Embryonic facial prominence (tissue), 1 donor: ENCODE data around the gene TRDMT1.
"Not testable (repeated sequence)": the region's sequence is repeated elsewhere in the genome, so short reads cannot be mapped to it uniquely, and the experiment has no call there.

ENCODE experiments used
- DNase-seq: peaks from one replicate; pipeline ENCODE4 v3.0.0-alpha.2; 2016; ENCODE audit errors: extremely low spot score

Gene TRDMT1

DNA sequence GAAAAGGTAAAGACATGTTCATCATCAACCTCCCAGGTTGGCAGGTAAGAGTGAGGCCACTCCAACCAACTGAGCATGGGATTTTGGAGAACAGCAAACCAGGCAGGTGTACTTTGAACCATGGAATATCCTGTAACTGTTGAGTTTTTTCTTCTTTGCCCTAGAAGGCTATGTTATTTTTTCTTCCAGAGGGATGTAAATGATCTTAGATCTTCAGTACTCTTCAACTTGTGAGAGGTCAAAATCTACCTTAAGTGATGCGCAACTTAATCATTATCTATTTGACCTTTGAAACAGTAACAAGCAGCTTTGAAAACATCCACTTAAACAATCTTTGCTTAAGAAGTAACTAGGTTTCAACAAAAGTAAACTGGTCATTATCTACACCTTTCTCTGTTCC is 71.7 kb downstream of the TRDMT1 start, which contains the start of gene CUBN:
Gene CUBN (minus strand): TSS at position 71 of the 400 bp plus-strand sequence. CDS start 46 bp downstream, at position 25.
- DNase-seq, result no peak

DNA sequence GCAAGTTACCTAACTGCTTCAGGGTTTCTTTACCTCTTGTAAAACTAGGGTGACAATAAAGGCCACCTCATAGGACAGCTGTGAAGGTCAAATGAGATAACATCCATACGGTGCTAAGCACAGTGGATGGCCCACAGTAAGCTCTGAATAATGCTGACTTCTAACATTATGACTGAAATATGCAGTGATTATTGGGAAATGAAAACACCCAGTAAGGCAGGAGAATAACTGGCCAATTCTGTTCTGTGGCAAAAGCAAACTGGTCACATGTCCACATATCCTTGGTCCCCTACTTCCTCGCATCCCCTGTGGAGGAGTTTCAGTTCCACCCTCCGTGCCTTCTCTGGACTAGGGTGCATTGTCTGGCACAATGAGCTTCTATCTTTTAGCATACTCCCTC is 73.2 kb downstream of the TRDMT1 start:
- DNase-seq, result no peak

DNA sequence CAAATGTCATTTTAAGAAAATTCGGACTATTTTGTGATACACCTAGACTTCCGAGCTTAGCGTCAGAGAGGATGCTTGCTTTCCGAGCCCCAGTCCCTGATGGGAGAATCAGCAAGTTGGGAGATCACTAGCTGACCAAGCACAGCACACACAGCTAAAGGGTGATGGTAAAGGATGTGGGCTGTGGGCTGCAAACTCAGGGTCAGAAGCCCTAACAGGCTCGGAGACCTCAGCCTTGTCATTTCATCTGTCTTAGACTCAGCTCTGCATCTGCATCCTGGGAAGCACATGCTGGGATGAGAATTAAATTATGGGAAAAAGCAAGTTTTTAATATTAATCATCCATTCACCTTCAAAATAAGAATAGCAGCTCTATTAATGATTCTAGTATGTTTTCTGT is 75.1 kb downstream of the TRDMT1 start:
- DNase-seq, result no peak

DNA sequence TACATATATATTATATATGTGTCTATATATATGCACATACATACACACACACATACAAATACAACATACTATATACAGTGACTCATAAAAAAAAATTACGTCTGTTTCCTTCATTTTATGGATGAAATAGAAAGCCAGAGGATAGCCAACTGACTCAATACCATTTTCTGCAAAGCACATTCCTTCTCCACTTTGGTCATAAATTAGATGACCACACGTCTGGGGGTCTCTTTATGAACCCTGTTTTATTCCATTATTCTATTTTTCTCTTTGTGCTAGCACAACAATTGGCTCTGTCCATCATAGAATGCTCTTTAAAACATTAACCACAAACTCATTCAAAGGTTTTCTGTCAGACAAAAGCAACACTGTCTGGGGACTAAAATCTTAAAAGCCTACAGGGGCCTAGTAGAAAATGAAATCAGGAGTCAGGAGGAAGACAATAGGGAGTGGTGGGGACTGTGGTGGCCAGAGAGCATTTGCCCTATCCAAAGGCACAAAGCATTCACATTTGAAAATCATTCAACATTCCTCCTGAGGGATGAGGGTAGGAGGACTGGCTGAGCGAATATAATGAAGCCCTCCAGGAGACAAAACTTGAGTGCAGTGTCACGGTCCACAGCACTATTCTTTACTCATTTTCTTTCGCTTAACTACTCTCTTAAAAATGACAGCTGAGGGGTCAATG is 76.1 kb downstream of the TRDMT1 start:
- DNase-seq, result no peak

DNA sequence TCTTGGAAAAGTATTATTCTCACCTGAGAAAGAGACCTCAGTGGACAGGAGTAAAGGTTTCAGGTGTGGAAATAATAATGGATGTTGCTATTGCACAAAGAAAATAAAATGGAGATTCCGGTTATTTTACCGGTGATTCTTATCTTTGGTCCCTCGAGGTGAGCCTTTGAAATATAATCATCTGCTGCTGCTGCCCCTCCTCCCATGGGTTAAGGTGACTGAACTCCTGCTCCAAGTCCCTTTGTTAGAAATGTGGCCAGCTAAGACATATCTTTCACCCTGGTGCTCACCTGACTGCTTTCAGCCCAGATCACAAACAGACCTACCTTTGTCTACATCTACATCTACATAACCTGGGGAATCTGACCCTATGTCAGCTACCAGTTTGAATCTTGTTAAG is 77.5 kb downstream of the TRDMT1 start:
- no peak for DNase-seq

DNA sequence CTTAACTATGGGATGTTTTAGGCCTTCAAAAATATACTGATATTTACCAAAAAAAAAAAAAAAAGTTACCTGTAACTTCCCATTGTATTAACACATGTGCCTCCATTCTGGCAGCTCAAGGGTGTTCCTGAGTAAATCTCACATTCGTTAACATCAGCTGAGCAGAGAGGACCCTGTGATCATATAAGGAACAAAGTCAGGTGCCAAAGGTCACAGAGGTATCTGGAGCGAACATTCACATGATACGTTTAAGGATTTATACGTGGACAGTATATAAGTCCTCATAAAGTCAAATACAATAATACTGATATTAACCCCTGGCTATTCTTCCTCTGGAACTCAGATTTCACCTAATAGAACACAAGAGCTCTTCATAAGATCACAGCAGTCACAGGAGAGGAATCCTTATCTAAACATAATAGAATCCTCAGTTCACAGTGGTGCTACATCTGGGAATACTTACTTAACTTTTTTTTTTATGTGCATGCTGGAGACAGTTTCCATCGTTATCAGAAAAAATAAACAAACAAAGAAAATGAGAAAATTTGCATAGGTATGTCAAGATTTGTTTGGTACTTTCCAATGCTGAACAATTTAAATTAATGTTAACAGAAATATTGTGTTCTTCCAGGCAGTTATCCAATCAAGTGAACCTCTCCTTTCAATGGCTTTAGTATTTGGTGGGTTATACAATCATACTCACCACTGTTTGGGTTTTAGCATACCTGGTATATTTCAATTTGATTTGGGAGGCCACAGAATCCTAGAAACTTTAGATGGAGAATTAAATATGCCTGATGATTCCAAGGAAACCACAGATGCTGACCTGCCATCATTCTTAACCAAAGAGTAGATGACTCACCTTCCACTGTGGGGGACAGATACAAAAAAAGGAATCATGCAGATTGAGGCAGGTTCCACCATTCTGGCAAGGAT is 78.5 kb downstream of the TRDMT1 start:
- peak; percentile 29 for DNase-seq

DNA sequence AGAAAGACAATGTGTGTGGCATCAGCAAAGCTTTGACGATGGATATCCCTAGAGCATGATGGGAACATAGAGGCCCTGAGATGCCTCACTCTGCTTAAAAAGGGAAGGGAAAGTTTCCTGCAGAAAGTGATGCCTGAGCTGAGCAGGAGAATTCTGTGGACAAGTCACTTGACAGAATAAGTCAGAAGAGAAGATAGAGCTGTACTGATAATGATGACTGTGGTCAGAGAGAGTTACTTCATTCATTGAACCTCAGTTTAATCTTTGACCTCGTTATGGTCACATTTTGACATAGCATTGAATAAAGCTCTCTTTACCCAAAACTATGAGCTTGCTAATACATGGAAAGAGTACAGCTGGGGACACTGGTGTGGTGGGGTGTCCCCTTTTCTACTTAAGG is 79.4 kb downstream of the TRDMT1 start:
- DNase-seq, result no peak

DNA sequence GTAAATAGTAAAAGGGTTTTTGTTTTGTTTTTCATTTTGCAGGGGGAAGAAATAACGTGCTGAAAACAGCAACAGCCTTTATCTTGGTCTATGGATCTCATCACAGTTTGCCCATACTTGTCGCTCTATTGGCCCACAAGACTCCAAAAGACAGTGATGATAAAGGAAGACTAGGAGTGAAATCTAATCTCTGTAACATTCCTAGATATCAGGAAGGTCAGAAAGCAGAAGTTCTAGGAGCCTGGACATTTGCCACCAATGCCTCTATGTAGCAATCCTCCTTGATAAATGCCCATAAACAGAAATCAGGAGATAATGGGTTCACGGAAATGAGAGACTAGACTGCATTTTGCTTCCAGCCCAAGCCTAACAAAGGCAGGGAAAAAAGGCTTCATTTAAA is 80.8 kb downstream of the TRDMT1 start:
- DNase-seq, result no peak

DNA sequence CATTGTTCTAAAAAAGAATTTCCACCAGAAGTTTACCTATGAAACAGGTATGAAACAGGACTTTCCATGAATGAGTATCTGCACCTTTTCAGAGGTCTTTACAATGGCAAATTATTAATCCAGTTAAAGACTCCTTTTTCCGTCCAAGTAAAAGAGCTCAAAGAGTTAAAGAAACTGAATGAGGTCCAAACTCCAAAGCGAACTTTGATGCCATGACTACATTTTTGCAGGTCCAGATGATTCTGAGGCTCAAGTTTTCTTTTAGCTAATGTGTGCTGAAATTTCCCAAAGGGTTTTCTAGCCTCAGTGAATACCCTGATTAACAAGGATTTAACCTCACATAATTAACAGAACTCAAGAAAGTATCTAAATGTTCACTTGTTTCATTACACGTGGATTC is 81.6 kb downstream of the TRDMT1 start:
- no peak for DNase-seq

DNA sequence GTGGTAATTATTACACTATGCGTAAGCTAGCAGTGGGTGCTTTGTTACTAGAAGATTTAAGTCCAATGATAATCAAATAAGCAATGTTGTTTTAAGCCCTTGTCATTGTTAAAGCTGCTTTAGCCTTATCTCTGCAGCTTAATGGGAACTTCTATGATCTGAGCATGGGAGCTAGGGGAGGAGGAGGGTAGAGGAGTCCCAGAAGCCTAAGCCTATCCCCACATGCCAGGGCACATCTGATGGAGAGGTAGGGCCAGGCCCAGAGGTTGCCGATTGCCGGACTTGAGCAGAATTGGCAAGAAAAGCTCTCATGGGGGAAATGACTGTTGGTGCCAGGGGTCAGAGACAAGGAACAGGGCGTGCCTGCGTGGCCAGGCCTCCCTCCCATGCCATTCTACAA is 85.3 kb downstream of the TRDMT1 start:
- no peak for DNase-seq

DNA sequence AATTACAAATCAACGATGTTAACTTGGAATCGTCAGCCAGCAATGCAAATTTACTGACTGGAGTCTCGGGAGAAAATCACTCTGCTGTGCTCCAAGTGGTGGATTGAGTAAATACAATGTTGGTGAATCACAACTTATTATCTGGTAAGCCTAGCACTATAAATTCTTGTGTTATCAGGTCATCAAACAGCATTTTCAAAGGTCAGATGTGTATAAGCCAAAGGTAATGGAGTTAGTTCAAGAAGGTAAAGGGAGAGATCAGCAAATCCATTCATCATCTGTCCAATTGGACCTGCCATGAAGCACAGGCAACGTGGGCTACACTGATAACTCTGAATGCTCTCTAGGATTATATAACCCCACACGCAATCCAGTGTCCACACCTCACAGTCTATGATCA is 85.8 kb downstream of the TRDMT1 start:
- DNase-seq, result no peak

DNA sequence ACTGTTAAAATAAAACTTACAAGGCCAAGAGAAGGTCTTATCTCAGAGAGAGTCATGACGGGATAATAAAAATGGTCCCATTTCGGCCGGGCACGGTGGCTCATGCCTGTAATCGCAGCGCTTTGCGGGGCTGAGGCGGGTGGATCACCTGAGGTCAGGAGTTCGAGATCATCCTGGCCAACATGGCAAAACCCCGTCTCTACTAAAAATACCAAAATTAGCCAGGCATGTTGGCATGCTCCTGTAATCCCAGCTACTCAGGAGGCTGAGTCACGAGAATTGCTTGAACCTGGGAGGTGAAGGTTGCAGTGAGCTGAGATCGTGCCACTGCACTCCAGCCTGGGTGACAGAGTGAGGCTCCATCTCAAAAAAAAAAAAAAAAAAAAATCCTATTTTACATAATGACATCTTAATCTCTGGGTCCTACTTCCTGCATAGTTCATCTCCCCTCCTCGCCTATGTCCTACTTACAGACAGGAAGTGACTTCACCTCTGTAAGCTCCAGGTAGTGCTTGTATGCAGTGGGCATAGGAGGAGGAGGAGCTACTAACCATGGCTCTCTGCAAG is 86.5 kb downstream of the TRDMT1 start:
- not testable (repeated sequence) for DNase-seq

DNA sequence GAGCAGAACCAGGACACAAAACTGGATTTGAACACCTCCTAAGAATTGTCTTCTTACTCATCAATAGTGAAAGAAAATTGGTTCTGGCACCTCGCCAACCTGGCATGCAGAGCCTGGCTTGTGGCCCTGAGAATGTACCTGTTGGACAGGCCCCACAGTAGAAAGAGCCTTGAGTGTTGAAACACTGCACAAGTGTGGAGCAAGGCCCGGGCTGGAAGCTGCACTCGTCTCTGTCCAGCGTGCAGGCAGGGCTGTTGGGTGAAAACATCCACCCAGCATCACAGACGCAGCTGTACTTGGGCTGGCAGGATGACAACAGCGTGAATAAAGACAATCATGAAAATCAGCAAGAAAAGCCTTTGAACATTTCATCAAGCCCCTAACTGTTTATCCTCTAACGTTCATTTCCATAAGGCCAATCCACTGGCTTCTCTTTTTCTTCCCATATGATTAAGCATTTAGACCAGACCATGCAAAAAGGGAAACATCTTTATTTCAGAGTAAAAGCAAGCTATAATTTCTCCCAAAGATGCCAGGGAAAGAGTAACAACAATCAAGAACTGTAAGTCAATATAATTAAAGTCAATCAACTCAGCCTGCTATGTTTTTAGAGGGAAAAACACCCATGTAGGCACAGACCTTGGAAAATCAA is 87.5 kb downstream of the TRDMT1 start:
- DNase-seq, result peak; percentile 60

DNA sequence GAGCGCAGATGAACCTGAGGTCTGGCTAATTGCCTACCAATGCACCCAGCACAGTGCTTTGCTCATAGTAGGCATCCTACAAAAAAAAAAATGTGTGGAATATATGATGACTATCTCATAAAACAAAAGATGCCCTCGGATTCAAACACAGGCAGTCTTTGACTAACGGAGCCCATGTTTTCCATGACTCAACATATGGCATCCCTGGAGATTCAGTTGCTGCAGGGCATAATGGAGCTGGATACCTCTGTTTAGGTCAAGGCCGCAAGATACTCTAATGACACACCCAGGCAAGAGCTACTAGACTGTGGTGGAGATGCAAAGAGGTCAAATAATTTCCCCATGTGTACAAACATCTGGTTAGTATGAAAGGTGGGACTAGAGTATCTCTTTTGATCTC is 88.1 kb downstream of the TRDMT1 start:
- DNase-seq, result no peak

DNA sequence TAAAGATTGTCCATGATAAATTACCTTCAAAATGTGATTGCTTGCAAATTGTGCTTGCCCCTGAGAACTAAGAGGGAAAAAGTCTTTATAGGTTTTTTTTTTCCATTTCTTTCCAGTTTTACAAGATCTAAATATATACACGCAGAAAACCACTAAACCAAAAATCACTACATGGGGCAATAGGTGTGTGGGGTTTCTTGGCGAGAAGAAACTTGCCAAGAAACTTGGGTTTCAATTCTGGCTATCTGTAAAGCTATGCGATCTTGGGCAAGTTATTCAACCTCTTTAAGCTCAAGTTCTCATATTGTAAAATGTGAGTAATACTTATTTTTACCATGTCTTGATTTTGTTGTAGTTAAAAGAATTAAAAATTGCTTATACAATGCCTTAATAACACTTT is 88.9 kb downstream of the TRDMT1 start:
- DNase-seq, result no peak

DNA sequence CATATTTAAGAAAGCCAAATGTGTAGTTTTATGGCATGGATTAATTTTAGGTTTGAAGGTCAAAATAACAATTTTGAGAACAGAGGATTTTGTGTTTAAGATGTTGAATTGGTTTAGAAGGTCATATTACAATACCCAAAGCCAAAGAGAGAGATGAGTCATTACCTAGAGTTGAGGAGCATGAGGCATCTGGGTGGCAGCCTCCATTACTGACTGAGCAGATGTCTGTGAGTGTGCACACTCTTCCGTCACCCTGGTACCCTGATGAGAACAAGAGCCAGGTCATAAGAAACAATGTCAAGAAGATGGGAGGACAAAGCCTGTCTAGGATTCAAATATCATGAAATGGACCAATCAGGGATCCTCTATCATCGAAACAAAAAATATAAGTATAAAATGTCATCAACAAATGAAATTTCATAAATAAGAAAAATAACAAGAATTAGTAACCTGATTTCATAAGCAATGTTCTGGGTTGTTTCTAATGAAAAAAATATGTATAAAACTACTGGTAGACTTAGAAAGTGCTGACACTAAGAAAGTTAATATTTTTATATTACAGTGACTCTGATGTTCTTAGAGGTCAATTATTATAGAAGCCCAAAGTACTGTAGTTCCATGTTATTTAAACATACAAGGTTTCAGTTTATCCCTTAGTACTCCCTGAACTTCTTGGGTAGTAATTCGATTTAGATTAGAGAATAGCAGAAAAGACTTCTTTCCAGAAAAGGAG is 91.8 kb downstream of the TRDMT1 start:
- no peak for DNase-seq

DNA sequence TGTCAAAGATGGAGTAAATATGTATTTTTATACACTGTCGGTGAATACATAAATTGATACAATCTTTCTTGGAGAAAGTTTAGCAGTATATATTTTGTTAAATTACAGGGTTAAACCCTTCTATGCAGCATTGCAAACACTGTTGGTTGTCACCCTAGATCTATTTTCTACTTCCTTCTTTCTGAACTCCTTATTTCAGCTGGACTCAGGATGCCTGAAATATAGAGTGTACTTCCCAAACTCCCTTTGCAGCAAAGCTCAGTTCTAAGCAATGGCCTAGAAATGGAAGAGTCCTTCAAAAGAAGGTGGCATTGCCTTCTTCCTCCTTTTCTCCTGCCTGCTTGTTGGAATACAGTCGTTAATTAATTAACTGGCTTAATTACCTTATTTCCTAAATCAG is 92.4 kb downstream of the TRDMT1 start:
- no peak for DNase-seq

DNA sequence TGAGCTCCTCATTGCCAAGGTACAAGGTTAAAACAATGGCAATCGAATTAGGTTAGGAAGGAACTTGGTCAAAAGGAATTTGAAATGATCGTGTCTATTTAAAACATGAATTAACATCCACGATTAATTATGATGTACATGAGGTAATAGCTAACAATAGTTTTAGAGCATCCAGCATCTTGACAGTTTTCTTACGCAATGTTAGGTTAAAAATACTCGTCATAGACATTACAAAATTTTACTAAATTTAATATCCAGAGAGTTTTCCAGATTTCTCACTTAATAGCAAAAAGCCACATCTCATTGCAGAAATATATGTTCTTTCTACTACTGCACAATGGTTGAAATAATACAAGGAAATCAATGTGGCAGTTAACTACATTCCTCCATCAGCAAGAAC is 94.5 kb downstream of the TRDMT1 start:
- no peak for DNase-seq

DNA sequence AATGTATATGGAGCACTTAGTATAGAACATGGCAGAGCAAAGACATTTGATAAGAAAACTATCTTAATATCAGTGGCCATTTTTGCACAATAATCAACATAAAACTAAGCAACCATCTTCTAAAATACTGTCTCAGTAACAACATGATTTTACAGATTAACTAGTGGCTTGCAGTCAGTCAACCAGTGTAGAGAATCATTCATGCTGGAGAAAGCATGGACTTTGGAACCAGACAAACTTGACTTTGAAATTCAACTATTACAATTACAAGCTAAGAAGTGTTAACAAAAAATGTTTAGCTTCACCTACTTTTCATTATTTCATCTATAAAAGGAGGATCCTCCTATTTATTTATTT is 99.6 kb downstream of the TRDMT1 start:
- no peak for DNase-seq

DNA sequence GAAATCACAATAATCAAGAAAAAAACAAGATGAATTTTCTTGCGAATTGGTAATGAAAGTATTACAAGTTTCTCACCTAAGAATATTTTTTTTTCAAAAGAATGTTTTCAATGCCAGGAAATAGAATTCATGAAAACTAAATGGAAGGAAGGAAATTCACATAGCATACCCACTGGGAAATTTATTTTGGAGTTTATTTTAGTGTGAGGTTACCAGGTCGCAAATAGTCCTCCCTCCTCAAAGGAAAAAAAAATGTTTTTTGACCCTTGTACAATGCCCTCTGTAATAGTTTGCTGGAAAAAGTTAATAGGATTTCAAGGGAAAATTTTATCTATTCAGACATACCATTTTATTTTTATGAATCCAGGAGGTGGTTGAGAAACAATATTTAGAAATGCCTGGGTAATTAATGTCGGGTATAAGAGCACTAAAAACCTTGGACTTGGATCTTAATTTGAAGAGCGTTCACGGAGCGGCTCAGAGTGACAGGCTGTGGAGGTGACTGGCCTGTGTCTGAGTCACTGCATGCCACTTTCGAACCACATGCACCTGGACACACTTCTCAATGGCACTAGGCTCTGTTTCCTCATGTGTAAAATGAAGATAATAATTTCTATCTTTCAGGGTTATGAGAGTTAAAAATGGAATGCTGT is 100.1 kb downstream of the TRDMT1 start:
- DNase-seq, result no peak

DNA sequence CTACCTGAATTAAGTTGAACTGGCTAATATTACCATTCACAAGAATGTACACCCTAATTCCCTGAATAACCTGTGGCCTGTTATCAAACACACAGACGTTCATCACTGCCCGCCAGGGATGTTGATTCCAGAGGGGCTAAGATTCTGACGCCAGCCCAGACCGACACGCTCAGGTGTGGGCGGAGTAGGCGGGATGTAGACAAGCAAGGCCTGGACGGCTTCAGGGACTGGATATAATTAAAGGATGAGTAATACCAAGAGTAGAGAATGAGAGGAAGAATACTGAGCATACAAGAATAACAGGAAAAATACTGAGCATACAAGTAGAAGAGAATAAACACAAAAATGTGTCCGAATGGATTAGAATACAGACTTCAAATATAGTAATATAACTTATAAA is 100.9 kb downstream of the TRDMT1 start:
- DNase-seq, result no peak
